Brain pericyte (primary cell): ENCODE results near the gene CHCHD10.

Experiments
- DNase-seq: peaks from one replicate; pipeline ENCODE4 v3.0.0-alpha.2; 2012; ENCODE audit warnings: low read depth, low spot score

Gene CHCHD10

DNA sequence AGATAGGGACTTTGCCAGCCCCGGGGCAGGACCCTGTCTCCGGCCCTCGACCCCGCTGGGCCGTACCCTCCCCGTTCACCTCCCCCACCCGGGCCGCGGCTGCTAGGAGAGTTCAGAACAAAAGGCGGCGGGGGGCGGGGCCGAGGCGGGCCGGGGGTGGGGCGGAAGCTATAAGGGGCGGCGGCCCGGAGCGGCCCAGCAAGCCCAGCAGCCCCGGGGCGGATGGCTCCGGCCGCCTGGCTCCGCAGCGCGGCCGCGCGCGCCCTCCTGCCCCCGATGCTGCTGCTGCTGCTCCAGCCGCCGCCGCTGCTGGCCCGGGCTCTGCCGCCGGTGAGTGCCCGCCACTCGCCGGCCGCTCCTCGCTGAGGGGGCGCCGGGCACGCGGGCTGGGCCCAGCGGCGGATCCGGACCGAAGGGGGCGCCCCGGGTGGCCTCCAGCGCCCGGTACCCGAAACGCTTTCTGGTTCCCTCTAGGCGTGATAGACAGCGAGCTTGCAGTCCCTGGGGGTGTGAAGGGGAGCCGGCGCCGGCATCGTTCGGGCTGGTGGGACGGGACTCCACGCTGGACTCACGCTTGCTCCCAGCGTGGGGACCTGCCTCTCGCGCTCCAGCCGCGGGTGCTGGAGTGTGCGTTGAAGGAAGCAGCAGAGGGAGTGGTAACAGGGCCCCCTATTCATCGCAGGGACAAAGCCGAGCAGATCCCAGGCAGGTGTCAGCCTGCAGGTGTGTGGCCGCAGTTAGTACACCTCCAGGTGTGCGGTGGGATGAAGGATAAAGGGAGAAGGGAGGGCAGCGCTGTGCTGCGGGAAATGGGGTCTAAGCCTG, 5.1 kb upstream of the CHCHD10 start, which contains the start of gene MMP11:
TSS of gene MMP11 (plus strand) at position 201 of the 825 bp plus-strand sequence. CDS start at position 223, 22 bp downstream.
- DNase-seq, result no peak

DNA sequence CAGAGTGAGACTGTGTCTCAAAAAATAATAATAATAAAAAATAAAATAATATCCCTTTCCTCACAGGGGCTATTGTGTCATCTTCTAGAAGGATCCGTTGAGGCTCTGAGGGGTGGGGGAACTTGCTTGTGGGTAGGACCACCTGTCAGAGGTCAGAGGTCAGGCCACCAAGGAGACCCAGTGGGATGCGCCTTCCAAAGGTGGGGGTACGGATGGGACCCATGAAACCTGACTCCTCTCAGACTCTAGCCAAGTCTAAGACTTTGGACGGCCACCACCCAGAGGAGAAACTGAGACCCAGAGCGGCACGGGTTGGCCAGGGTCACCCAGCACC, 4.5 kb upstream of the CHCHD10 start:
- no peak for DNase-seq

- no peak for DNase-seq
Measured at GRCh38 chr22:23769321-23769965, 1.7 kb upstream of the CHCHD10 start.

- no peak for DNase-seq
Measured at GRCh38 chr22:23767303-23767672, 484 bp downstream of the CHCHD10 start.

- no peak for DNase-seq
Measured at GRCh38 chr22:23764899-23765881, 2.6 kb downstream of the CHCHD10 start.

DNA sequence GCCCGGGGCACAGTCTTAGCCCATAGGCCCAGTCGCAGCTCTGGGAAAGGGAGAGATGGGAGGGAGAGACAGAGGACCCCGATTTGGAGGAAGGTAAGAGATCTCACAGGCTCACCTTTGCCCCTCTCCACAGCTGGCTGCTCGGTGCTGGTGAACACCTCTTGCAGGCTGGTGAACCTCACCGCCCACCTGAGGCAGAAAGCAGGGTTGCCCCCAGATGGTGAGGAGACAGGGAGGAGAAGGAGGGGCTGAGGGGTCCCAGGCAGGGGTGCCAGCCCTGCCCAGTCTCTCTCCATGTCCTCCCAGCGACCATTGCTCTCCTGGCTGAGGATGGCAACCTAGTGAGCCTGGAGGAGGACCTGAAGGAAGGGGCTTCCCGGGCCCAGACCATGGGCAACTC, 3.8 kb downstream of the CHCHD10 start:
- DNase-seq, result no peak

GRCh38 chr22:23763579-23763945, 4.2 kb downstream of the CHCHD10 start:
- DNase-seq, result no peak

DNA sequence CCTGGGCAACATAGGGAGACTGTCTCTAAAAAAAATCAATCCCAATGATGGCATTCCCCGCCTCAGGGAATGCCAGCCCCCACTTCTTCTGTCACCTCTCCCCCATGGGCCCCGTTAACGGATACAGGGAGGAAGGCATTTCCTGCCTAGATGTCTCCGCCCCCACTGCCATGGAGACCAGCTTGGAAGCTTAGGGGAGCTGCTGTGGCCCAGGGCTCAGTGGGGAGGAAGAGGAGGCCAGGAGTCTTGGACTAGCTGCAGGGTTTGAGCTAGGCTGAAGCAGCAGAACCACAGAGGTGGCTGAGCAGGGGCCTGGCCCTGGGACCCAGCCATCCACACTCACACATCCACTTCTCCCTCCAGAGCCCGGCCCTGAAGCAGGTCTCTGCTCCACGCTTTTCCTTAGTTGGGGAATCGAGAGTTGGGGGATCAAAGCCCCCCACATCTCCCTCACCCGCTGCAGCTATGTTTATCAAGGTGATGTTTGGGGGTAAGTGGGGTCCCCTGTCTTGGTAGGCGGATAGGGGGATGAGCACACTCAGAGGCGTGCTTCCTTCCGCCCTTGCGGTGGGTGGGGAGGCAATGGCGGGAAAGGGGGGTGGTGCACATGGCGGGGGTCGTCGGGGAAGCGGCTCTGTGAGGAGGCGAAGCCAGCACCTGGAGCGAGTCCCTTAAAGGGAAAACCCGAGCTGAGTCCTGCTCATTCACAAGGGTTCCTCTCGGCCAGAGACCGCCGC, 4.8 kb downstream of the CHCHD10 start, which contains the start of gene C22orf15:
TSS of gene C22orf15 (plus strand) at position 149 of the 737 bp plus-strand sequence. CDS start at position 466, 317 bp downstream.
- no peak for DNase-seq

GRCh38 chr22:23760056-23760455, 7.7 kb downstream of the CHCHD10 start:
- no peak for DNase-seq

GRCh38 chr22:23759566-23759965, 8.2 kb downstream of the CHCHD10 start:
- no peak for DNase-seq

DNA sequence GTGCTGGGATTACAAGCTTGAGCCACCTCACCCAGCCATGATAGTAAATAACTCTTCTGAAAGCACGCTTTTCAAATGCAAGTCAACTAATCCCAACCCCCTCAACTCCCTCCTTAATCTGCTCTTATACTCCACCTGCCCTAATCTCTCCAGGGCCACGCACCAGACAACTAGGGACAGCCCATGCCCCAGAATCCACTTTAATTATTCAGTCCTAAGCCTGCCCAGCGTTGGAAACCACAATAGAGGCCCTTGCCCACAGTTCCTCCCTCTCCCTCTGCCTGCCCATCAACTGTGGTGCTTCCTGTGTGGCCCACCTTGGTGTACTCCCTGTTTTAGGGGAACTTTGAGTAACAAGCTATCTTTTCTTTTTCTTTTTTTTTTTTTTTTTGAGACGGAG, 10.9 kb downstream of the CHCHD10 start:
- no peak for DNase-seq

- no peak for DNase-seq
Measured at GRCh38 chr22:23755711-23756110, 12.1 kb downstream of the CHCHD10 start.

DNA sequence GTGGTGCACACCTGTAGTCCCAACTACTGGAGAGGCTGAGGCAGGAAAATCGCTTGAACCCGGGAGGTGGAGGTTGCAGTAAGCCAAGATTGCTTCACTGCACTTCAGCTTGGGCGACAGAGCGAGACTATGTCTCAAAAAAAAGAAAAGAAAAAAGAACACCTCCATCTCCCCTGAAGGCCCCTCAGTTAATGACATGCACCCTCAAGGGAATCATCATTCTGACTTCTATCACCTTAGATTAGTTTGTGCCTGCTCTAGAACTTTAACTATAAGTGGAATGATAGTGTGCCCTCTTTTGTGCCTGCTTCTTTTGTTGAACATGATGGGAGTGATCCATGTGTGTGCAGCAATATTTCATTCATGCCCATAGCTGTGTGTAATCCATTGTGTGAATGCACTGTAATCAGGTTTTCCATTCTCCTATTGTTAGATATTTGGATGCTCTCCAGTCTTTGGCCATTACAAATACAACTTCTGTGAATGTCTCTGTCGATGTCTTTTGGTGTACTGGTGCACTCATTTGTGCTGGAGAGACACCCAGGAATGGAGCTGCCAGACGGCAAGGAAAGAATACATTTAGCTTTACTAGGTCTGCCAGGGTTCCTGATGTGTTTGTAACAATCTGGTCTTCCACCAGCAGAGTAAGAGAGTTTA, 12.7 kb downstream of the CHCHD10 start:
- no peak for DNase-seq

DNA sequence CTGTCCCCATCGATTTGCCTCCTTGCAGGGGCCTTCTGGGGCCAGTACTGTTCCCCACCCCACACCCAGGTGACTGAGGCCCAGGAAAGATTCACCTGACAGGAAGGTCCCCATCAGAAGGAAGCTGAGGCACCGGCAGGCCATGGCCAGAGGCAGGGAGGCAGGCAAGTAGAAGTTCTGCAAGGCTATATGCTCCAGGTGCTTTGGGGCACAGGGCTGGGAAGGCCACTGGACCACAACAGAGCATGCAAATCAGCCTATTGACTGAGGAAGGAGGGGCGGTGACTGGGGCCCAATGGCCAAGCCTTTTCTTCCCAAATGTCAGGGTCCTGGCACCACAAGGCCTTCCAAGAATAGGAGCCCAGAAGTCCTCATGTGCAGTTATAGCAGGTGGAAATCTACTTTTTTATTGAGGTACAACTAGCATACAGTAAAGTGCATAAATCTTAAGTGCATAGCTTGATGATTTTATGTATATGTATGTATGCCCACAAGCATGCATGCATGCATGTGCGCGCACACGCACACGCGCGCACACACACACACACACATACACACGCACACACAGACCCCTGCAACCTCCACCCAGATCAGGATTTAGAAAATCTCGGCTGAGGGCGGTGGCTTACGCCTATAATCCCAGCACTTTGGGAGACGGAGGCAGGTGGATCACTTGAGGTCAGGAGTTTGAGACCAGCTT, 13.4 kb downstream of the CHCHD10 start, which contains the start of gene VPREB3:
TSS of gene VPREB3 (minus strand) at position 206 of the 700 bp plus-strand sequence. CDS start at position 144, 62 bp downstream.
- no peak for DNase-seq

DNA sequence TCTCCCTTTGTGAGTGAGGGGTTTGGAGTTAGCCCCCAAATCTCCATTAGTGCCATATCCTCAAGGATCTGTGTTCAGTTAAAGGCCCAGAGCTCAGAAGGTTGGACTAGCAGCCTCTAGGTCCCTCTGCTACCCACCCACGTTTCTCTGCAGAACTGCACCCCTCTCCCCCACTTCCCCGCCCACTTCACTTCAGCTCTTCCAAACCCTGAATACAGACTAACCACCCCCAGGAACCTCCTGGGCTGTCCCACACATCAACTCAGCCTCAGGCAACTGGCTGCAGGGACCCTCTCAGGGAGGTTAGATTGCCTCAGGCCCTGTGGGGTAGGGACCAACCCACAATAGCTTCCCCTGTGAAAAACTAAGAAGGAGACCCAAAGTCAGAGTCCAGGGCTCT, 14.4 kb downstream of the CHCHD10 start:
- no peak for DNase-seq

DNA sequence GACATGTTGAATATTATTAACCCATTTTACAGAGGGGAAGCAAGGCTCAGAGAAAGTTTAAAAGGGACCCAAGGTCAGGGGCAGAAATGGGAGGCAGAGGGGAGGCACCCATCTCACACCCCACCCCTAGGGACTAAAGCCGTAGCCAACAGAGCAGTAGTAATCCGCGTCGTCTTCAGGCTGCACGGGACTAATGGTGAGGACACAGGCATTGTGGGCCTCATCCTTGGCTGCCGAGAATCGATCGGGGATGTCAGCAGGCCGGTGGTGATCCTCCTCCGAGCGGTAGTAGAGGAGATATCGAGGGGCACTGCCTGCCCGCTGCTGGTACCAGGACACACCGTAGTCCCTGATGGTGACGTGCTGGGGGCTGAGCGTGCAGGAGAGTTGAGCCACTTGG, 15.0 kb downstream of the CHCHD10 start:
- no peak for DNase-seq

- DNase-seq, result no peak
Measured at GRCh38 chr22:23752090-23752691, 15.6 kb downstream of the CHCHD10 start.

DNA sequence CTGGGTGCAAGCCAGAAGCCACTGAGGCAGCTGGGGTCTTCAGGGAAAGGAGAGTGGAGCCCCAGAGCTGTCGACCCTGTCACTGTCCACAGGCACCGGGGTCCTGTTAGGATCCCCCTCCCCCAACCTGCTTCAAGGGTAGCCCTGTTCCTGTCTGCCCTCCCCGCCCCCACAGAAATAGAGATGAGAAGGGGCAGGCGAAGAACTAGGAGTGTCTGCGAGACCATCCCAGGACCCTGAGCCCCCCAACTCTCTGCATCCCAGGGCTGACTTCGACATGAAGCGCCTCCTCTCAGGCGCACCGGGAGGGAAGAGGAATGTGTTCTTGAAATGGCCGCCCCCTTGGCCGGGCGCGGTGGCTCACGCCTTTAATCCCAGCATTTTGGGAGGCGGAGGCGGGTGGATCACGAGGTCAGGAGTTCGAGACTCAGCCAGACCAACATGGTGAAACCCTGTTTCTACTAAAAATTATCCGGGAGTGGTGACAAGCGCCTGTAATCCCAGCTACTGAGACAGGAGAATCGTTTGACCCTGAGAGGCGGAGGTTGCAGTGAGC, 16.3 kb downstream of the CHCHD10 start:
- no peak for DNase-seq

- no peak for DNase-seq
Measured at GRCh38 chr22:23750714-23751440, 16.9 kb downstream of the CHCHD10 start, which contains the start of gene ZNF70. Gene ZNF70 (minus strand): TSS chr22:23751112. CDS start chr22:23745140, 5,972 bp downstream.
